Trophoblast cell (in vitro differentiated cells and primary cell): ENCODE measurements around the gene IL2RG.
A peak's percentile ranks its signal among the peaks of the same experiment; 100 is the strongest.

Source experiments
- DNase-seq, 2 donors: peaks; one replicate each; pipeline ENCODE4 v3.0.0-alpha.2; 2016
- H2AFZ ChIP-seq: 2 replicates; pipeline ENCODE4 v1.6.1; 2013; ENCODE audit warnings: low read length, moderate library complexity, mild to moderate bottlenecking; ENCODE audit not compliant: insufficient read depth, poor library complexity
- H2AK5ac ChIP-seq: 2 replicates; pipeline ENCODE4 v1.6.1; 2013; ENCODE audit warnings: mild to moderate bottlenecking, low read length
- H2BK120ac ChIP-seq: 2 replicates; pipeline ENCODE4 v1.6.1; 2013; ENCODE audit warnings: low read length, mild to moderate bottlenecking, moderate library complexity; ENCODE audit not compliant: insufficient read depth, poor library complexity
- H2BK12ac ChIP-seq: 2 replicates; pipeline ENCODE4 v1.6.1; 2013; ENCODE audit warnings: mild to moderate bottlenecking, low read length, moderate library complexity
- H2BK5ac ChIP-seq: 2 replicates; pipeline ENCODE4 v1.6.1; 2013; ENCODE audit warnings: low read length, low read depth, moderate library complexity, mild to moderate bottlenecking; ENCODE audit not compliant: poor library complexity
- H3K14ac ChIP-seq: 2 replicates; pipeline ENCODE4 v1.6.1; 2013; ENCODE audit warnings: mild to moderate bottlenecking, low read length
- H3K18ac ChIP-seq: 2 replicates; pipeline ENCODE4 v1.6.1; 2013; ENCODE audit warnings: mild to moderate bottlenecking, low read length
- H3K23ac ChIP-seq: 2 replicates; pipeline ENCODE4 v1.6.1; 2013; ENCODE audit warnings: low read length
- H3K27ac ChIP-seq: 2 replicates; pipeline ENCODE4 v1.5.1; 2013; ENCODE audit warnings: low read depth, mild to moderate bottlenecking, inconsistent platforms, low read length, moderate library complexity
- H3K27me3 ChIP-seq: 2 replicates; pipeline ENCODE4 v1.6.1; 2013; ENCODE audit warnings: inconsistent platforms, mild to moderate bottlenecking, low read length, moderate library complexity; ENCODE audit not compliant: insufficient read depth
- H3K36me3 ChIP-seq, 2 experiments: 1 replicate in 1 of 2; 2 replicates in 1 of 2; pipeline ENCODE4 v1.6.1; 2013; ENCODE audit warnings: low read length in 2 of 2, mild to moderate bottlenecking in 2 of 2, moderate library complexity in 1 of 2; ENCODE audit not compliant: insufficient read depth in 2 of 2, control insufficient read depth in 1 of 2
- H3K4ac ChIP-seq: 2 replicates; pipeline ENCODE4 v1.6.1; 2013; ENCODE audit warnings: low read depth, mild to moderate bottlenecking, low read length, moderate library complexity
- H3K4me1 ChIP-seq, 2 experiments: 1 replicate in 1 of 2; 2 replicates in 1 of 2; pipeline ENCODE4 v1.6.1; 2013; ENCODE audit warnings: low read length in 2 of 2, mild to moderate bottlenecking in 2 of 2, moderate library complexity in 1 of 2; ENCODE audit not compliant: insufficient read depth in 2 of 2, control insufficient read depth in 1 of 2
- H3K4me2 ChIP-seq: 2 replicates; pipeline ENCODE4 v1.6.1; 2013; ENCODE audit warnings: inconsistent platforms, mild to moderate bottlenecking, low read length, moderate library complexity
- H3K4me3 ChIP-seq: 2 replicates; pipeline ENCODE4 v1.5.1; 2013; ENCODE audit warnings: mild to moderate bottlenecking, low read depth, low read length, inconsistent platforms
- H3K79me1 ChIP-seq: one replicate; pipeline ENCODE4 v1.6.1; 2013; ENCODE audit warnings: low read length
- H3K79me2 ChIP-seq: 2 replicates; pipeline ENCODE4 v1.6.1; 2013; ENCODE audit warnings: low read length, mild to moderate bottlenecking; ENCODE audit not compliant: control insufficient read depth, insufficient read depth, poor library complexity
- H3K9ac ChIP-seq: 2 replicates; pipeline ENCODE4 v1.6.1; 2013; ENCODE audit warnings: mild to moderate bottlenecking, low read length
- H3K9me3 ChIP-seq: 2 replicates; pipeline ENCODE4 v1.6.1; 2013; ENCODE audit warnings: low read depth, mild to moderate bottlenecking, control low read depth, inconsistent platforms, low read length; ENCODE audit not compliant: insufficient read depth
- H4K12ac ChIP-seq: 2 replicates; pipeline ENCODE4 v1.6.1; 2013; ENCODE audit warnings: low read depth, mild to moderate bottlenecking, low read length, moderate library complexity
- H4K8ac ChIP-seq: 2 replicates; pipeline ENCODE4 v1.6.1; 2013; ENCODE audit warnings: low read depth, mild to moderate bottlenecking, low read length, moderate library complexity
- H4K91ac ChIP-seq: one replicate; pipeline ENCODE4 v1.6.1; 2013; ENCODE audit warnings: low read depth, mild to moderate bottlenecking, low read length, moderate library complexity
- WGBS: extraction: QIAGEN DNeasy Blood & Tissue Kit; methylation state at CpG from one replicate; pipeline ENCODE4 v1.1.7; 2013; ENCODE audit warnings: missing lambda C conversion rate; ENCODE audit not compliant: insufficient read length, insufficient coverage; ENCODE audit errors: extremely low coverage; 5-methylcytosine and 5-hydroxymethylcytosine counted together

Gene IL2RG

GRCh38 chrX:71068044-71068918 lies 43.1 kb downstream of the IL2RG start, which contains the start of gene SNX12:
Gene SNX12 (minus strand): TSS chrX:71068334. CDS start chrX:71068306, 28 bp downstream.
- H3K27ac ChIP-seq, result peak within 1 kb of the TSS; percentile 83
- H4K91ac ChIP-seq, result peak within 1 kb of the TSS; percentile 57
- peak within 1 kb of the TSS; percentile 8 for H2AFZ ChIP-seq
- H2BK120ac ChIP-seq, result peak within 1 kb of the TSS; percentile 21
- no peaks in the 10 kb centered on the region for H3K79me2 ChIP-seq
- peak; percentile 77 to 80 for DNase-seq
- no peak within 1 kb of the TSS for H3K4ac ChIP-seq
- H3K23ac ChIP-seq, result no peak within 1 kb of the TSS
- no peaks in the 10 kb centered on the region for H3K27me3 ChIP-seq
- no peaks in the 10 kb centered on the region for H3K9me3 ChIP-seq
- H3K4me3 ChIP-seq, result peak within 1 kb of the TSS; percentile 84
- peak within 1 kb of the TSS; percentile 38 for H4K12ac ChIP-seq
- peak within 1 kb of the TSS; percentile 83 for H3K9ac ChIP-seq
- no peaks in the 10 kb centered on the region for H3K4me1 ChIP-seq
- H3K14ac ChIP-seq, result peak within 1 kb of the TSS; percentile 77
- WGBS, result no CpG with 5 or more reads among the region's 73 CpGs
- H3K36me3 ChIP-seq, result no peaks in the 10 kb centered on the region
- H4K8ac ChIP-seq, result peak within 1 kb of the TSS; percentile 90
- H3K18ac ChIP-seq, result no peak within 1 kb of the TSS
- H3K4me2 ChIP-seq, result peak within 1 kb of the TSS; percentile 94
- H2BK12ac ChIP-seq, result no peak within 1 kb of the TSS
- H2BK5ac ChIP-seq, result peak within 1 kb of the TSS; percentile 42
- peaks cover 6% of the 10 kb centered on the region for H3K79me1 ChIP-seq
- no peak within 1 kb of the TSS for H2AK5ac ChIP-seq

GRCh38 chrX:71067712-71068043 lies 43.7 kb downstream of the IL2RG start:
- Histone ChIP-seq H4K12ac (no peak overlapping the region), H3K4me1 (no peaks in the 10 kb centered on the region), H2AFZ (peak overlapping the region; percentile 8), H3K79me2 (no peaks in the 10 kb centered on the region), H3K79me1 (peaks cover 6% of the 10 kb centered on the region), H4K91ac (peak overlapping the region; percentile 46), H2BK120ac (peak overlapping the region; percentile 21), H3K4ac (no peak overlapping the region), H3K27me3 (no peaks in the 10 kb centered on the region), H3K4me3 (peak overlapping the region; percentile 84), H4K8ac (peak overlapping the region; percentile 25), H3K4me2 (peak overlapping the region; percentile 68), H3K27ac (peak overlapping the region; percentile 83), H3K18ac (no peak overlapping the region), H3K9me3 (no peaks in the 10 kb centered on the region), H2BK12ac (no peak overlapping the region), H3K14ac (no peak overlapping the region), H2BK5ac (no peak overlapping the region), H3K23ac (no peak overlapping the region), H2AK5ac (no peak overlapping the region), H3K36me3 (peaks cover 0 to under 1% of the 10 kb centered on the region in 2 experiments), H3K9ac (peak overlapping the region; percentile 79)
- WGBS, result no CpG with 5 or more reads among the region's 10 CpGs
- peak in 1 of 2 donors; percentile 50 for DNase-seq

GRCh38 chrX:71067089-71067488 lies 44.3 kb downstream of the IL2RG start:
- H3K4me1 ChIP-seq, result no peaks in the 10 kb centered on the region
- peak overlapping the region; percentile 20 for H2BK120ac ChIP-seq
- H3K14ac ChIP-seq, result no peak overlapping the region
- no peak overlapping the region for H4K8ac ChIP-seq
- H4K12ac ChIP-seq, result peak overlapping the region; percentile 38
- H2BK12ac ChIP-seq, result no peak overlapping the region
- no peak overlapping the region for H3K9ac ChIP-seq
- no peak overlapping the region for H2AK5ac ChIP-seq
- no peak overlapping the region for H3K18ac ChIP-seq
- no peak overlapping the region for H2AFZ ChIP-seq
- peak overlapping the region; percentile 46 for H4K91ac ChIP-seq
- H3K9me3 ChIP-seq, result no peaks in the 10 kb centered on the region
- H3K27me3 ChIP-seq, result no peaks in the 10 kb centered on the region
- no peaks in the 10 kb centered on the region for H3K79me2 ChIP-seq
- DNase-seq, result no peak
- peak overlapping the region; percentile 83 for H3K27ac ChIP-seq
- peaks cover 0 to 4% of the 10 kb centered on the region in 2 experiments for H3K36me3 ChIP-seq
- WGBS, result no CpG with 5 or more reads among the region's 2 CpGs
- no peak overlapping the region for H2BK5ac ChIP-seq
- peak overlapping the region; percentile 68 for H3K4me2 ChIP-seq
- H3K4me3 ChIP-seq, result peak overlapping the region; percentile 84
- no peak overlapping the region for H3K4ac ChIP-seq
- H3K79me1 ChIP-seq, result peaks cover 6% of the 10 kb centered on the region
- no peak overlapping the region for H3K23ac ChIP-seq

GRCh38 chrX:71060127-71060526 lies 51.2 kb downstream of the IL2RG start:
- no peak overlapping the region for H4K12ac ChIP-seq

More at GRCh38 chrX:71060127-71060526, 51.2 kb downstream of the IL2RG start:
- H3K4me3 ChIP-seq, result no peak overlapping the region
- H3K9ac ChIP-seq, result no peak overlapping the region
- H2AK5ac ChIP-seq, result no peak overlapping the region
- no peak overlapping the region for H2BK12ac ChIP-seq
- no peak overlapping the region for H2BK5ac ChIP-seq
- no peaks in the 10 kb centered on the region for H3K27me3 ChIP-seq
- H3K27ac ChIP-seq, result no peak overlapping the region
- no peak overlapping the region for H3K14ac ChIP-seq
- H4K91ac ChIP-seq, result no peak overlapping the region
- H3K4ac ChIP-seq, result no peak overlapping the region
- no peak overlapping the region for H2AFZ ChIP-seq
- H2BK120ac ChIP-seq, result no peak overlapping the region
- no peaks in the 10 kb centered on the region for H3K79me1 ChIP-seq
- H4K8ac ChIP-seq, result no peak overlapping the region
- DNase-seq, result no peak
- no peaks in the 10 kb centered on the region for H3K9me3 ChIP-seq
- H3K36me3 ChIP-seq, result peaks cover 14 to 22% of the 10 kb centered on the region in 2 experiments
- H3K23ac ChIP-seq, result no peak overlapping the region
- H3K79me2 ChIP-seq, result no peaks in the 10 kb centered on the region
- no peak overlapping the region for H3K4me2 ChIP-seq
- H3K18ac ChIP-seq, result no peak overlapping the region
- H3K4me1 ChIP-seq, result no peaks in the 10 kb centered on the region
